Measurements from ENCODE around the gene GLIS1. TPM values are rescaled to one million over a fixed set of nuclear protein-coding genes. Genes with fewer than 3 reads are reported as not detected.

Gene GLIS1
- total RNA-seq, 1 donor from 2014 or later: not detected

GRCh38 chr1:53645690-53646078 is 93.3 kb downstream of the GLIS1 start:
- Mint-ChIP-seq H3K27me3 (ENCODE audit: unreplicated experiment) (peaks cover 9% of the 10 kb centered on the region), H3K4me1 (ENCODE audit: unreplicated experiment) (peaks cover 14% of the 10 kb centered on the region), H3K9me3 (ENCODE audit: unreplicated experiment) (no peaks in the 10 kb centered on the region), H3K27ac (ENCODE audit: unreplicated experiment) (no peak overlapping the region), H3K4me3 (ENCODE audit: unreplicated experiment) (no peak overlapping the region), H3K36me3 (ENCODE audit: low read depth, unreplicated experiment) (no peaks in the 10 kb centered on the region)
- no peak for DNase-seq (ENCODE audit: low spot score)
- TF ChIP-seq, protein P1, sequence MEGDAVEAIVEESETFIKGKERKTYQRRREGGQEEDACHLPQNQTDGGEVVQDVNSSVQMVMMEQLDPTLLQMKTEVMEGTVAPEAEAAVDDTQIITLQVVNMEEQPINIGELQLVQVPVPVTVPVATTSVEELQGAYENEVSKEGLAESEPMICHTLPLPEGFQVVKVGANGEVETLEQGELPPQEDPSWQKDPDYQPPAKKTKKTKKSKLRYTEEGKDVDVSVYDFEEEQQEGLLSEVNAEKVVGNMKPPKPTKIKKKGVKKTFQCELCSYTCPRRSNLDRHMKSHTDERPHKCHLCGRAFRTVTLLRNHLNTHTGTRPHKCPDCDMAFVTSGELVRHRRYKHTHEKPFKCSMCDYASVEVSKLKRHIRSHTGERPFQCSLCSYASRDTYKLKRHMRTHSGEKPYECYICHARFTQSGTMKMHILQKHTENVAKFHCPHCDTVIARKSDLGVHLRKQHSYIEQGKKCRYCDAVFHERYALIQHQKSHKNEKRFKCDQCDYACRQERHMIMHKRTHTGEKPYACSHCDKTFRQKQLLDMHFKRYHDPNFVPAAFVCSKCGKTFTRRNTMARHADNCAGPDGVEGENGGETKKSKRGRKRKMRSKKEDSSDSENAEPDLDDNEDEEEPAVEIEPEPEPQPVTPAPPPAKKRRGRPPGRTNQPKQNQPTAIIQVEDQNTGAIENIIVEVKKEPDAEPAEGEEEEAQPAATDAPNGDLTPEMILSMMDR (IDR thresholded peaks at IDR 0.05; ENCODE audit: unreplicated experiment): no peak

DNA sequence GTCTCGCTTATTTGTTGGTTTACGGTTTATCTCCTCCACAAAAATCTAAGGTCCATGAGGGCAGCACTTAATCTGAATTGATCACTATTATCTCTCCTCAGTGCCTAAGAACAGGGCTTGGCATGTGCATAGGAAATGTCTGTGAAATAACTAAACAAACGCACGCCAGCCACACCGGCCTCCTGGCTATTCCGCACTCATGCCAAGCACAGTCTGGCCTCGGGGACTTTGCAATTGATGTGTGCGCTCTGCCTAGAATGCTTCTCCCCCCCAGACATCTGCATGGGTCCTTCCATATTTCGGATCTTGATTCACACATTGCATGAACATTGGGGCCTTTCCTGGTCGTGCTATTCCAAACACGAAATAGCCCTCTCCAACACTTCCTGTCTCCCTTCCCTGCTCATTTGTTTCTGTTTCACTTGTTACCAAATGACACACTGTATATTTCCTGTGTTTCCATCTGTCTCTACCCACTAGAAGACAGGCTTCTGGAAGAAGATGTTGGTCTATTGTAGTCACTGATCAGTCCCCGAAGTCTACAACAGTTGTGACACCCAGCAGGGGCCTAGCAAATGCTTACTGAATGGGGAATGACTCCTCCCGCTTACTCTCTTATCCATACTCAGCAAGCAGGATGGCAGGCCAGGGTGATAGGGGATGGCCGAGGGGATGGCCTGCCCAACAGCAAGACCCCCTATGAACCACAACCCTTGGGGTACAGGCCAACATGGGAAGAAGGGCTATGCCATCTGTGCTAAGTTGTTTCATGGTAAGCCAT is 93.9 kb downstream of the GLIS1 start:
- TF ChIP-seq, protein P1 (IDR thresholded peaks at IDR 0.05; ENCODE audit: unreplicated experiment): no peak
- no peak for DNase-seq (ENCODE audit: low spot score)
- H3K27ac Mint-ChIP-seq (ENCODE audit: unreplicated experiment): peak overlapping the region; percentile 72
- H3K4me1 Mint-ChIP-seq (ENCODE audit: unreplicated experiment): peaks cover 14% of the 10 kb centered on the region
- peaks cover 9% of the 10 kb centered on the region for H3K27me3 Mint-ChIP-seq (ENCODE audit: unreplicated experiment)
- no peak overlapping the region for H3K4me3 Mint-ChIP-seq (ENCODE audit: unreplicated experiment)
- no peaks in the 10 kb centered on the region for H3K9me3 Mint-ChIP-seq (ENCODE audit: unreplicated experiment)
- no peaks in the 10 kb centered on the region for H3K36me3 Mint-ChIP-seq (ENCODE audit: low read depth, unreplicated experiment)

DNA sequence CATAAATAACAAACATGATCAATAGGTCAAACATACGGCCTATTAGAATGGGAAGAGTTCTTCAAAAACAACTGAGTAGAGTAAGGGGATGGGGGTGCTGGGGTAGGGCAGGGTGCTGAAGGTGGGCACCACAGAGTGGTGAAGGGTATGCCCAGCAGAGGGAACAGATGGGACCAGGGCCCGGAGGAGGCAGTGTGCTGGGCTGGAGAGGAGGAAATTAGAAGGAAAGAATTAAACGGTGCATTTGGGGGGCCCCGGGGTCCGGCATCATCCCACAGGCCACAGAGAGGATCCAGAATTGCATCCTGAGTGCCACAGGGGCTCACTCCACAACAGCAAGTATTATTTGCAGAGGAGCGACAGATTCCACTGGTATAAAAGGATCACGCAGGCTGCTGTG is 94.5 kb downstream of the GLIS1 start:
- no peak overlapping the region for H3K27ac Mint-ChIP-seq (ENCODE audit: unreplicated experiment)

GRCh38 chr1:53643881-53644390 is 95.0 kb downstream of the GLIS1 start:
- Mint-ChIP-seq H3K4me3 (ENCODE audit: unreplicated experiment) (no peak overlapping the region), H3K27me3 (ENCODE audit: unreplicated experiment) (peaks cover 9% of the 10 kb centered on the region), H3K27ac (ENCODE audit: unreplicated experiment) (no peak overlapping the region), H3K9me3 (ENCODE audit: unreplicated experiment) (no peaks in the 10 kb centered on the region), H3K36me3 (ENCODE audit: low read depth, unreplicated experiment) (no peaks in the 10 kb centered on the region), H3K4me1 (ENCODE audit: unreplicated experiment) (peaks cover 14% of the 10 kb centered on the region)
- DNase-seq (ENCODE audit: low spot score): no peak
- TF ChIP-seq, protein P1 (IDR thresholded peaks at IDR 0.05; ENCODE audit: unreplicated experiment): no peak

More for the DNA sequence above, 94.5 kb downstream of the GLIS1 start:
- Mint-ChIP-seq H3K4me3 (ENCODE audit: unreplicated experiment) (no peak overlapping the region), H3K9me3 (ENCODE audit: unreplicated experiment) (no peaks in the 10 kb centered on the region), H3K36me3 (ENCODE audit: low read depth, unreplicated experiment) (no peaks in the 10 kb centered on the region), H3K27me3 (ENCODE audit: unreplicated experiment) (peaks cover 9% of the 10 kb centered on the region), H3K4me1 (ENCODE audit: unreplicated experiment) (peaks cover 14% of the 10 kb centered on the region)
- DNase-seq (ENCODE audit: low spot score): no peak
- TF ChIP-seq, protein P1 (IDR thresholded peaks at IDR 0.05; ENCODE audit: unreplicated experiment): no peak
